T-helper 1 cell (primary cell): ENCODE measurements around the gene BRPF3.
A peak's percentile ranks its signal among the peaks of the same experiment; 100 is the strongest.

ENCODE experiments used
- DNase-seq, 5 donors: peaks; one replicate each; pipeline ENCODE4 v3.0.0-alpha.2; 2012 to 2020
- total RNA-seq, 4 donors: gene quantifications; one replicate each; lab custom pipeline; 2026; lab: John Stamatoyannopoulos, UW

Gene BRPF3
- total RNA-seq, result 31.8 to 41.2 (median 36.9) reads per million in 4 donors

DNA sequence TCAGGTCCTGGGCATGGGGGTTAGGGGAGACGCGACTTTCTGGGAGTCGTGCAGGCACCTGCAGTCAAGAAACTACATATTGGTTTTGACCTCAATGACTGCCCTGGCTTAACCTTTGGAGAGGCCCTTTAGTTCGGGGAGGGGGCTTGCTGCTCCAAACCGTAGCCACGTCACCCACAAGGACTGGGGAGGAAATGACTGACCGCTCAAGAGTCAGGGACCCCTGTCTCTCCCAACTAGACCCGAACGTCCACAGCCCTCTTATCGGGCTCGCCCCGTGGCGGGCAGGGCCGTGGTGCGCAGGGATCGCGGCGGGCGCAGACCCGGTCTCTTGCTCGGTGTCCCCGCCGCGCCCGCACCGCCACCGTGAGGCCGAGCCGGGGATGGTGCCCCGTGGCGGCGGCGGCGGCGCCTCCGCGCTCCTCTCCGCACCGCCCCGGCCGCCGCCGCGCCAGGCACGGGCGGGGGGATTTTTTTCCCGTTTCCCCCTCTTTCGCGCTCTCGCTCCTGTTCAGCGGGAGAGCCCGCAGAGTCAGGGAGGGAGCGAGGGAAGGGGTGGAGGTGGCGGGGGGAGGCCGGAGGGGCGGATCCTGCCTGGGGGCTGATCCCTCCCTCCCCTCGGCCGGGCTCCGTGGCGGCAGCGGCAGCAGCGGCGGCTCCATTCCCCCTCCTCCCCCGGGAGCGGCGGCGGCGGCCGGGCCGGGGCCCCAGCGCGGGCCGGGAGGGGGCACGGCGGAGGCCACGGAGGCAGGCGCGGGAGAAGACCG lies at the start of gene BRPF3:
TSS of gene BRPF3 (plus strand) at position 632 of the 767 bp plus-strand sequence. CDS start 3,579 bp downstream, outside the sequence.
- peak; percentile 53 to 75 (median 63) for DNase-seq

DNA sequence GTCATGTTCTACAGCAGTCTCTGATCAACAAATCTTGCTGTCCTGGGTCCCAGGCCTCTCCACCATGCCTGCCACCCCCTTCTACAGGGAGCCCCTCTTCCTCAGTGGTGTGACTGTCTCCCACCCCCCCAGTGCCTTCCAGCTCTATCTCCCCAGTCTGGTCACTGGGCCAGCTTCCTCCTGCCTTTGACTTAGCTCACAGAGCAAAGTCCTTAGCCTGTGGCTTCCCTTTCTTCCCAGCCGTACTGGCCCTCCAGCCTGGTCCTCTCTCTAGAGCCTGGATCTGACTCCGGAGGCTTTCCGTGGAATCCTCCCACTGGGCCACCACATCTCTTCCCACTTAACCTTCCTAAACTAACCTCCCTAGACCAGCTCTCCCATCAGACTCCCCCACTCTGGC lies 49.2 kb upstream of the BRPF3 start:
- DNase-seq, result no peak

GRCh38 chr6:36149476-36149875 lies 47.1 kb upstream of the BRPF3 start:
- DNase-seq, result no peak

- no peak for DNase-seq
Measured at GRCh38 chr6:36150283-36150682, 46.3 kb upstream of the BRPF3 start.

DNA sequence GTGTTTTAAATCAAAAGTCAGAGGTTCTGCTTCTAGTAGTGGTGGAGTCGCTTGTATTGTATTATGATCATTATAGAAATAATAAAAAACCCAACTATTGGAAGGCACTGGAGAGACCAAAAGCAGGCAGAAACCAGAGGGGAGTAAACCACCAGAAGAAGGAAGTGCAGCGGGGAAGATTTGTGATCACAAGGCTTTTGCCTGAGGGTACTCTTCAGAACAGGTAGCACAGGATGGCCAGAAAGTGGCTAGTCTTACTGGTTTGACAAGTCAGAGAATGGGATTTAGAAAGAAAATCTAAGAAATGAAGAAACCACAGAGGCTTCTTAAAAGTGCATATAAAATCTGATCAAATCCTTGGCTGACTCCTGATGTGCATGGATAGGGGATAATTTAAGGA lies 42.3 kb upstream of the BRPF3 start:
- no peak for DNase-seq

GRCh38 chr6:36155662-36156061 lies 40.9 kb upstream of the BRPF3 start:
- no peak for DNase-seq

- no peak for DNase-seq
Measured at GRCh38 chr6:36160147-36160760, 36.3 kb upstream of the BRPF3 start.

DNA sequence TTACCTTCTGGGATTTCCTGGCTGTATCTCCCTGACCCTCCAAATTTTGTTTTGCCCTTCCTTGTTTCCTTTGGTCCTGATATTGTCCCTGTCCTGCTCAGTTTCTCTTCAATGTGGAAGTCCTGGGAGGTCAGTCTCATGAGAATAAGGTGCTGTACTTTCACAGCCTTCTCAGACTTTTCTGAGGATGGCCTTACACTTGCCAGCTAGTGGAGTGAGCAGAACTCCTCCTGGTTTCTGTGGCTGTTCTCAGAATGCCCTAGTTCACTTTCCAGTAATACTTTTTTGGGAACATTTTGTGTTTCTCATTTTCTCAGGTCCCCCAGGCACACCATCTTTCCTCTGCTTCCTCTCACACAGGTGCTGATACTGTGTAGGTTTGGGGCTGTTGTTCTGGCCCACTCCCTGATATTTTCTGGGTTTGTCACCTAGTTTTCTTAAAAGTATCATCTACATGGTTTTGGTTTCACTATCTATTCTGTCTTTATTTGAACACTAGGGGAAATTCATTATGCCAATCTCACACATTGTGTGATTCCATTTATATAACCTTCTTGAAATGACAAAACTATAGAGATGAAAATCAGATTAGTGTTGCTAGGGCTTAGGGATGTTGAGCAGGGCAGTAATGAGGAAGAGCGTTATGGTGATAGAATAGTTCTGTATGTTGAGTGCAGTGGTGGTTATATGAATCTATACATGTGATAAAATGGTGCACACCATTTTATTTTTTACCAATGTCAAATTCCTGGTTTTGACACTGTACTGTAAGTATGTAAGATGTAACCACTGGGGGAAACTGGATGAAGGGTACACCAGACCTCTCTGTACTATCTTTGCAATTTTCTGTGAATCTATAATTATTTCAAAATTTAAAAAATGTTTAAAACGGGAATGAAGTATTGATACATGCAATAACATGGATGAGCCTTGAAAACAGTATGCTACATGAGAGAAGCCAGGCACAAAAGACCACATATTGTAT lies 27.2 kb upstream of the BRPF3 start:
- peak in 1 of 5 donors; percentile 37 for DNase-seq

DNA sequence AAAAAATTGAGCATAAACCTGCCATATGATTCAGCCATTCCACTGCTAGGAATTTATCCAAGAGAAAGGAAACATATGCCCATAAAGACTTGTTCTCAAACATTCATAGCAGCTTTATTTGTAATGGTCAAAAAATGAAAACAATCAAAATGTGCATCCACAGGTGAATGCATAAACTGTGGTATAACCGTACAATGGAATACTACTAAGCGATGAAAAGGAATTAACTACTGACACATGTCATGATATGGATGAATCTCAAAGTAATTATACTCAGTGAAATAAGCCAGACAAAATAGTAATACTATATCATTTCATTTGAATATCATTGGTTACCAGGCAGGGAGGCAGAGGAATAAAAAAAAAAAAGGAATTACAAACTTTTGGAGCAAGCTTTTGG lies 25.8 kb upstream of the BRPF3 start:
- no peak for DNase-seq

DNA sequence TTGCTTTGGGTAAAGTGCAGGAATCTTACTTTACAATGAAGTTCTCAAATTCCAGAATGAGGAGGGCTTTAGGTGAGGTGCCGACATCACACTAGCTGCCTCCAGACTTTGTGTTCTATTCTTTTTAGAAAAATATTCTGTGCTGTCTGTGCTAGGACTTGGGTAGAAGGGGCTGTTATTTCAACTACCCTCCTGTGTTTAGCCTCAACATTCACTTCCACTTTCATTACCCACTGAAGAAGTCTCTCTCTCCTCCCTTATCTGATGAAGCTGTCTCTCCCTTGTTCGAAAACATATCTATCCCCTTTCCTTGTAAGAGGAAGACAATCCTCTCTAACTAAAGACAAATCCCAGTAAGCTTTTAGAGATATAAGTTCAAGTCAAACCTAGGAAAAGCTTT lies 25.0 kb upstream of the BRPF3 start:
- peak in 1 of 5 donors; percentile 9 for DNase-seq

- peak in 1 of 5 donors; percentile 44 for DNase-seq
Measured at GRCh38 chr6:36177166-36177565, 19.4 kb upstream of the BRPF3 start.

GRCh38 chr6:36178544-36178943 lies 18.0 kb upstream of the BRPF3 start:
- DNase-seq, result no peak

DNA sequence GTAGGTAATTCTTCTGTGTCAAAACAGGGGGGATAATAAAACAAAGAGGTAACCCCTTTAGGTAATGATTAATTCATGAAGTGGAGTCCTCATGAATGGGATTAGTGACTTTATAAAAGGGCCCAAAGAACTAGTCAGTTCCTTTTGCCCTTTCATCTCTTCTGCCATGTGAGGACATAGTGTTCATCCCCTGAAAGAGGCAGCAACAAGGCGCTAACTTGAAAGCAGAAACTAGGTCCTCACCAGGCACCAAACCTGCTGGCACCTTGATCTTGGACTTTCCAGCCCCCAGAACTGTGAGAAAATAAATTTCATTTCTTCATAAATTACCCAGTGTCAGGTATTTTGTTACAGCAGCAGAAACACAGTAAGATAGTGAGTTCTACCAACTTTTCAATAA lies 16.4 kb upstream of the BRPF3 start:
- no peak for DNase-seq

DNA sequence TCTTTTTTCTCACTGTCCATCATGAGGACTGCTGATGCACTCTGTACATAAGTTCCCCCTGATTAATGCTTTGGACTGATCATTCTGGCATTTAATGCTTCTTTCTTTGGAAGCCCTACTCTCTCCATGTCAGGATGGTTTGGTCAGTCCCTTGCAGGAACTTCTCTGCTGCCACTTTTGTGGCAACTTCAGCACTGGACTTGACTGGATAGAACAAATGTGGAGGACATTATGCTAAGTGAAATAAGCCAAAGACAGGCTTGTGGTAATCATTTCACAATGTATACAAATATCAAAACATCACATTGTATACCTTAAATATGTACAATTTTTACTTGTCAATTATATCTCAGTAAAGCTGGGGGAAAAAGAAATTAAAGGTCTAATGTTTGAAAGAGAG lies 12.2 kb upstream of the BRPF3 start:
- no peak for DNase-seq

- DNase-seq, result no peak
Measured at GRCh38 chr6:36186199-36186598, 10.3 kb upstream of the BRPF3 start.

GRCh38 chr6:36187446-36187845 lies 9.1 kb upstream of the BRPF3 start:
- no peak for DNase-seq

GRCh38 chr6:36195471-36196112 lies 952 bp upstream of the BRPF3 start:
- peak in 2 of 5 donors; percentile 19 to 23 for DNase-seq

DNA sequence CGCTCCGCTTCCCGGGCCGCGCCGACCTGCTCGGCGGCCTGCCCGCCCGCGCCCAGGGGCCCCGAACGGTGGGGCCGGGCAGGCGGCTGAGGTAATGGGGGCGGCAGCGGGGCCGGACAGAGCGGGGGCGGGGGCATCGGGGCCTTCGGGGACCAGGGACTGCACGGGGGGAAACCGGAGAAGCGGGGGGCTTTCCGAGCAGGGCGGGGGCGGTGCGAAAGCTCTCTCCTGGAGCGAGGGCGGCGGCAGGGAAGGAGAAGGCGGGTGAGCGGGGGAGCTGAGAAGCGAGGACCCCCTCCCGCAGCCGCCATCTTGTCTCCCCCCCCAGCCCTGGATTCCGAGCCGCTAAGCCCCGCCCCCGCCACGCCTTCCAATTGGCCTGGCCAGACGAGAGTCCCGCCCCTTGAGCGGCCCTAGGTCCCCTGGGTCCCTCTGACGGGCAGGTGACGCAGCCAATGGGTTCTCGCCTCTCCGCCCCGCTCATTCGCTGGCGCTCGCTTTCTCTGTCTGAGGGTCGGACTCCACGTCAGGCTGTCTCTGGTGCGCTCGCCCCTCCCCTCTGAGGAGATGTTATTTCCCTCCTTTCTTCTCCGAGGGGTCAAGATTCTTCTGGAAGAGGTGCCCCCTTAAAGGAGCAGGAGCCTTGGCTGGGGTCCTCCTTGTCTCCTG lies 470 bp downstream of the BRPF3 start:
- peak; percentile 97 to 100 (median 100) for DNase-seq

- no peak for DNase-seq
Measured at GRCh38 chr6:36197739-36198221, 1.2 kb downstream of the BRPF3 start.

GRCh38 chr6:36198986-36199385 lies 2.4 kb downstream of the BRPF3 start:
- DNase-seq, result no peak

DNA sequence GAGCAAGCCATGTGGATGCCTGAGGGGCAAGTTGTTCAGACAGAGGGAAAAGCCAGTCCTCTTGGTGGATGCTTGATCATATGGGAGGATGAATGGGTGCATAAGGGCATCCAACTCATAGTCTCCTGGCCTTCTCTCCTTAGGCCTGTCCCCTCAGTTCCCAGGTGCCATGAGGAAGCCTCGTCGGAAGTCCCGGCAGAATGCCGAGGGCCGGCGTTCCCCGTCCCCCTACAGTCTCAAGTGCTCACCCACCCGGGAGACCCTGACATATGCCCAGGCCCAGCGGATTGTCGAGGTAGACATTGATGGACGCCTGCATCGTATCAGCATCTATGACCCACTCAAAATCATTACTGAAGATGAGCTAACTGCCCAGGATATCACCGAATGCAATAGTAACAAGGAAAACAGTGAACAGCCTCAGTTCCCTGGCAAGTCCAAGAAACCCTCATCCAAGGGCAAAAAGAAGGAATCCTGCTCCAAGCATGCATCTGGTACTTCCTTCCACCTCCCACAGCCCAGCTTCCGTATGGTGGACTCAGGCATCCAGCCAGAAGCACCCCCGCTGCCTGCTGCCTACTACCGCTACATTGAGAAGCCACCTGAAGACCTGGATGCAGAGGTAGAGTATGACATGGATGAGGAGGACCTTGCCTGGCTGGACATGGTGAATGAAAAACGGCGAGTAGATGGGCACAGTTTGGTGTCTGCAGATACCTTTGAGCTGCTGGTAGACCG lies 3.8 kb downstream of the BRPF3 start:
- no peak for DNase-seq
